ENCODE data around the gene C19orf73.
"Not testable (repeated sequence)": the region's sequence is repeated elsewhere in the genome, so short reads cannot be mapped to it uniquely, and the experiment has no call there.

C19orf73 gene

DNA sequence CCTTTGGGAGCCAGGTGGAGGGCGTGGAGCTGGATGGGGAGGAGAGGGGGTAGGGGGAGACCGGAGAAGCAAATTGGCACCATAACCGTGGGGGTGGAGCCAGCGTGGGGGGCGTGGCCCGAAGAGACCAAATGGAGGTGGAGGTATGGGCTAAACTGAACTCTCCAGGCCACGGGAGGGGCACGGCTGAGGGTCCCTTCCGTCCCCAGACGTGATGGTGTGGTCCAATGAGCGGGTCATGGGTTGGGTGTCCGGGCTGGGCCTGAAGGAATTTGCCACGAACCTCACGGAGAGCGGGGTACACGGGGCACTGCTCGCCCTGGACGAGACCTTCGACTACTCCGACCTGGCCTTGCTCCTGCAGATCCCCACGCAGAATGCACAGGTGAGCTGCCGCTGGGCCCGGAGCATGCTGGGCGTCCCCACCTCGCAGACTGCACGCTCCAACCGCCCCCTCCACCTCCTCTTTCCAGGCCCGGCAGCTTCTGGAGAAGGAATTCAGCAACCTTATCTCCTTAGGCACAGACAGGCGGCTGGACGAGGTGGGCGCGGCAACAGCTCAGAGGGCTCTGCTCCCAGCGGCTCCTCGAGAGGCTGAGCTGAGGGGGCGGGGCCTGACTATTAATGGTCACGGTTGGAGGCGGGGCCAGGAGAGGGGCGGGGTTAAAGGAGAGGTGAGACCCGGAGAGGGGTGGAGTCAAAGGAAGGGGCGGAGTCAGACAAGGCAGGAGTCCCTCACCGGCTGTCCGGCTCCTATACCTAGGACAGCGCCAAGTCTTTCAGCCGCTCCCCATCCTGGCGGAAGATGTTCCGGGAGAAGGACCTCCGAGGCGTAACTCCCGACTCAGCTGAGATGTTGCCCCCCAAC lies 30.1 kb upstream of the C19orf73 start:
- peak; percentile 72 for DNase-seq (ENCODE audit: low read depth)

DNA sequence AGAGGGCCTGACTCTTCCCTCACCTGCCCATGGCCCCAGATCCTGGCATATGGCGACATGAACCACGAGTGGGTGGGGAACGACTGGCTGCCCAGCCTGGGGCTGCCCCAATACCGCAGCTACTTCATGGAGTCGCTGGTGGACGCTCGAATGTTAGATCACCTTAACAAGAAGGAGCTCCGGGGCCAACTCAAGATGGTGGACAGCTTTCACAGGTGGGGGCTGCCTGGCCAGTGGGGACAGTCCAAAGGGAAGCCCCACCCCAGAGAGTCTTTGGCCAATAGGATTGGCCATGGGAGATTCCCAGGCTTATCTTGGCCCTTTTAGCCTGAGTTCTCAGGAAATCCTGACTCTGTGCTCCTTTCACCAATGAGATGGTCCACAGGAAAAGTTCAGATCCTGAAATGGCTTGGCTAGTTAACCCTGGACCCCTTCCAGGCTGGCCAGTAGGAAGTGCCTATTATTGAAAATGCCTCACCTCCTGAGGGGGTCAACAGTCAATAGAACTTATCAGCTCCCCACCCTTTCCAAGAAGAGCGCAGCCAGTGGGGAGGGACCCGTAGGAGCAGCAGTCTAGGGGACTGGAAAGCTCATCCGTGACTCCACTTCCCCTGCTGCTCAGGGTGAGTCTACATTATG lies 29.2 kb upstream of the C19orf73 start:
- DNase-seq (ENCODE audit: low read depth): no peak

DNA sequence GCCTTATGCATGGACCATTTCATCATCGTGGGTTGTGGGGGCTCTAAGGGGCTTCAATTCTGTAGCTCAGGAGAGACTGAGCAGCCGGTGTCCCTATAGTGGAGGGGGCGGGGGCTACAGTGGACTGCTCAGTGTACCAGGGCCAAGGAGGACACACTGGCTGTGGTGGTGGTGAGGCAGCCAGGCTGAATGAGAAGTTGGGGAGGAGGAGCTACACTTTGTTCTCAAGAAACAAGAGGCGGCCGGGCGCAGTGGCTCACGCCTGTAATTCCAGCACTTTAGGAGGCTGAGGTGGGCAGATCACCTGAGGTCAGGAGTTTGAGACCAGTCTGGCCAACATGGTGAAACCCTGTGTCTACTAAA lies 27.4 kb upstream of the C19orf73 start:
- DNase-seq (ENCODE audit: low read depth): not testable (repeated sequence)

DNA sequence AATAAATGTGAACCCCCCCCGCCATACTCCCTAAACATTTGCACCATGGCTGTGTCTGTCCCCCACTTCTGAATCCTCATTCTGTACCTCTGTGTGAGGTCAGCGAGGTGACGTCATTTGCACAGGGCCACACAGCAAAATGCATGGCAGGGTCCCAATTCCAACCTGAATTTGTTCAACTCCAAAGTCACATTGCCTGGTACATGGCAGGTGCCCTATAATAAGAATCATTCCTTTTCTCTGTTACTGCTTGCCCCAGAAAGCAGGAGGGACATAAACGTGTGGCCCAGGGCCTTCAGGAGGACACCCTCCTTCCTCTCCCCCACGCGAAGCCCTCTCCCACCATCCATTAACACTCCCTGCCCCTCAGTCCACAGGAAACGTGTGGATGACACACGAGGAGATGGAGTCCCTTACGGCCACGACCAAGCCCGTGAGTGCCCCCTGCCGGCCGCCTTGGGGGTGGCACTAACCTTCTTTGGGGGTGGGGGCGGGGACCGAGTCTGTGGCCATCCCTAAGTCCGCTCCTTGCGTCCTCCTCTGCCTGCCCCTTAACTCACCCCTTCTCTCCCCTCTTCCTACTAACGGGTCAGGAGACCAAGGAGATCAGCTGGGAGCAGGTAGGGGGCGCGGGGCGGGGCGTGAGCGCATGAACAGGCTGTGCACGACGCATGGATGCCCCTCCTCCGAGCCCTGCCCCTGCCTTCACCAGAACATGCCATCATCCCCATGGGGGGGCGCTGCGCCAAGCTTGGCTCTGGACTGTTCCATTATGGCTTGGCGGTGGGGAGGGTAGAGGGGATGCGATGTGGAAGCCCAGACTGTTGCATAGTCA lies 26.8 kb upstream of the C19orf73 start:
- DNase-seq (ENCODE audit: low read depth): peak; percentile 65

DNA sequence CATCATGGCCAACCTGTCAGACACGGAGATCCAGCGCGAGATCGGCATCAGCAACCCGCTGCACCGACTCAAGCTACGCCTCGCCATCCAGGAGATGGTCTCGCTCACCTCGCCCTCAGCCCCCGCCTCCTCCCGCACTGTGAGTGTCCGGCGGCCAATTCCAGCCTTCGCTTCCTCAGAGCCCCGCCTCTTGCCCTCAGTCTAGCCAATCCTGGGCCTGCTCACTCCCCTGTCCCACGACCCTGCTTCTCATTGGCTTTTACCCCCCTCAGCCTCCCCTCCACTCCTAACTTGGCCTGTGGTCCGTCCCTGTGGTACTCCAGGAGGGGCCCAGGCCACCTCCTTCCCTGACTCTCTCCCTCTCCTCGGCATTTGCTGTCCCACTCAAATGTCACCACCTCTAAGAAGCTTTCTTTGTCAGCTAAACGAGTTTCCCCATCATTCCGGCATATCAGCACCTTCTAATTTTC lies 24.0 kb upstream of the C19orf73 start:
- peak; percentile 58 for DNase-seq (ENCODE audit: low read depth)

DNA sequence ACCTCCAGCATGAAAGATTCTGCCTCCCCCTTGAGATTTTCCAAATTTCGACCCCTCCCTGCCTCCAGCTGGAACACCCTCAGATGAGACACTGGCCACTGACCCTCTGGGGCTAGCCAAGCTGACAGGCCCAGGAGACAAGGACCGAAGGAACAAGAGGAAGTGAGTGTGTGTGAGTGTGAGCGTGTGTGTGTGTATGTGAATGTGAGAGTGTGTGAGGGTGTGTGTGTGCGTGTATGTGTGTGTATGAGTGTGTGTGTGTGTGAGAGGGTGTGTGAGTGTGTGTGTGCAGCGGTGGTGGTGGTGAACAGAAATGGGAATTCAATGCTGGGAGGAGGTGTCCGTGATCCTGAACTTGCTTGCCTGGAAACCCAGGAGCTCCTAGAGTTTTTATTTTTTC lies 22.4 kb upstream of the C19orf73 start:
- no peak for DNase-seq (ENCODE audit: low read depth)

DNA sequence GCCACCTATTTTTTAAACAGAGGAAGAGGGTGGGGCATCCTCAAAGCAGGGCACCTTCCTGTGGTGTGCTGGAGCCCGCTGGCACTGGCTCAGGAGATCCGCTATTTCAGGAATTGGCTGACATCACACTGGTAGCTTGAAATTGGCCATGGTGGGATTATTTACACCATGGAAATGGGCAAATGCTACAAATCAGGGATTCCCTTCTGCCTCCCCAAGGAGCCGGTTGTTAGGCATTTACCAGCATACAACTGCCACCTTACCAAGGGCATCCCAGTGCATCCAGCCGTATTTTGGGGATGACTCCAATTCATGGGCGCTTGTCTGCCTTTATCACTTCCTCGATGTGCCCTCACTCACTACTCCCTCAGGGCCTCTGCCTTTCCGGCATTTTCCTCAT lies 22.0 kb upstream of the C19orf73 start:
- DNase-seq (ENCODE audit: low read depth): no peak

DNA sequence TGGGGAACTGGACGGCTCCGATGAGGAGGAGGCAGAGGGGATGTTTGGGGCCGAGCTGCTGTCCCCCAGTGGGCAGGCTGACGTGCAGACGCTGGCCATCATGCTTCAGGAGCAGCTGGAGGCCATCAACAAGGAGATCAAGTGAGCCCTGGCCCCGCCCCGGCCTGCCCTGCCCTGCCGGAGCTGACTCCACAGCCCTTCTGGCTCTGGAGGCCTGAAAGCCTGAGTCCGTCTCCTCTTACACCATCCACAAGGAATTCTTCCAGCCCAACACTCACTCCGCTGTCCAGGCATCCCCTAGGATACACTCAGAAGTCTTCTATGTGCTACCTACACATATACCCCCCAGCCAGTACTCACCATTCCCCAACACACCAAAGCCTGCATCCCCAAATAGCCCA lies 17.8 kb upstream of the C19orf73 start:
- no peak for DNase-seq (ENCODE audit: low read depth)

DNA sequence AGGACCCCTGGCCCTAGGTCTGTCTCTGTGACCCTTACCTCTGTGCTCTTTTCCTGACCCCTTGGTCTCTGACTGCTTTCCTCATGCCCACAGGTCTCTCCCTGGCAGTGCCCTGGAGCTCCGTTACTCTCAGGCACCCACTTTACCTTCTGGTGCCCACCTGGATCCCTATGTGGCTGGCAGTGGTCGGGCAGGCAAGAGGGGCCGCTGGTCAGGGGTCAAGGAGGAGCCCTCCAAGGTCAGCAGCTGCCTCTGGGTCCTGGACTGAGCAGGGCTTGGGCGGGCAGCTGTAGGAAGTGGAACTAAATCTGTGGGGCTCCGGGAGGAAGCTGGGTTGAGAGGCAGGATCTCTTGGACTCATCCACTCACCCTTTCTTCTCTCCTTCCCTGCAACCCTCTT lies 16.7 kb upstream of the C19orf73 start:
- DNase-seq (ENCODE audit: low read depth): no peak

DNA sequence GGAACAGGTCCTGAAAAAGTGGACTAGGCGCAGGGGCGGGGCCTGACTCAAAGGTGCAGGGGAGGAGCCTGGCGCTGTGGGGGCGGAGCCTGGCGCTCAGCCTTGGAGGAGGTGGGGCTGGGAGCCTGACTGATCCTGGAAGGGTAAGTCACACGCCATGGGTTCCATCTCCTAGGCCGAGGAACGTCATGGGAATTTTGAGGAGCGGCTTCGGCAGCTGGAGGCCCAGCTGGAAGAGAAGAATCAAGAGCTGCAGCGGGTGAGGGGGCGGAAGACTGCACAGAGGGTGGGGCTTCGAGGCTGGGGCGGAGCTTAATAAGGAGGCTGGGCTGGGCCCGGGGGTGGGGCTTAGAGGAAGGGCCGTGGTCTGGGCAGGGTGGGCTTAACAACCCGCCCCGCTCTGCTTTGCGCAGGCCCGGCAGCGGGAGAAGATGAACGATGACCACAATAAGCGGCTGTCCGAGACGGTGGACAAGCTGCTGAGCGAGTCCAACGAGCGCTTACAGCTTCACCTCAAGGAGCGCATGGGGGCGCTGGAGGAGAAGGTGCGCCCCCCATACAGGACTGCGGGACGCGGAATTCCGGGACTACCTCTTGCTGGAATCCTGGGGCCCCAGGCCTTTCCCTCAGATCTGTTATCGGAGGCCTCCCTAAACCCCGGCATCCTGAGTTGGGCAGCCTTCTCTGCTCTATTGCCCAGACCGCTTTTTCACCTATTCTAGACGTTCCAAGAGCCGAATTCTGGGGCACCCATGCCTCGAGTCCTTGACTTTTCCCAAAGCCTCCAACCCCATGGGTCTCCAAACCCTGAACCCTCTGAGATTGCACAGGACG lies 14.9 kb upstream of the C19orf73 start:
- DNase-seq (ENCODE audit: low read depth): no peak

DNA sequence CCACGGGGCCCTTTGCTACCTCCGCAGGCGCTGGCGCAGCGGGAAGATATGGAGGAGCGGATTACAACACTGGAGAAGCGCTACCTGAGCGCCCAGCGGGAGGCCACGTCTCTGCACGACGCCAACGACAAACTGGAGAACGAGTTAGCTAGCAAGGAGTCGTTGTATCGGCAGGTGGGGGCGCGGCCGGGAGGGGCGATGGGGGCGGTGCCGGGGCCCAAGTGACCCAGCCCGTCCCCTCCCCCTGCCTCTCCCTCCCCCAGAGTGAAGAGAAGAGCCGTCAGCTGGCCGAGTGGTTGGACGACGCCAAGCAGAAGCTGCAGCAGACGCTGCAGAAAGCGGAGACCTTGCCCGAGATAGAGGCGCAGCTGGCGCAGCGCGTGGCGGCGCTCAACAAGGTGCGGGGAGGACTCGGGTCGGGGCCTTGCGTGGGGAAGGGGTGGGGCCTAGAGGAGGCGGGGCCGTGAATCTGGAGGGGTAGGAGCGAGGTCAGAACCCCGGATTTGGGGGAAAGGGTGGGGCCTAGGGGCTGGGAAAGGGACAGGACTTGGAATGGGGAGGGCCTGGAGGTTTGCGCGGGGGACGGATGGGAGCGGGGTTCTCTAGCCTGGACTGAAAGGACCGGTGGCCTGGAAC lies 14.1 kb upstream of the C19orf73 start:
- no peak for DNase-seq (ENCODE audit: low read depth)

DNA sequence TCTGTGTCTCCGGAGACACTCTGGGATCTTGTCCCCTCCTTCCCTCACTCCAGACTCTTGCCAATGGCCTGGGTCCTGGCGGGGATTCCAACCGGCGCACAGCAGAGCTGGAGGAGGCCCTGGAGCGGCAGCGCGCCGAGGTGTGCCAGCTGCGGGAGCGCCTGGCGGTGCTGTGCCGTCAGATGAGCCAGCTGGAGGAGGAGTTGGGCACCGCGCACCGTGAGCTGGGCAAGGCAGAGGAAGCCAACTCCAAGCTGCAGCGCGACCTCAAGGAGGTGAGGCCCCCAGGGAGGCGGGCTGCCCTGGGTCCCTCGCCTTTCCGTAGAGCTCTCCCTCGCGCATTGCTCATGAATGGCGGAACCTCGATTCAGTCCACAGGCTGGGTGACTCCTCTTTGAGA lies 11.4 kb upstream of the C19orf73 start:
- no peak for DNase-seq (ENCODE audit: low read depth)

DNA sequence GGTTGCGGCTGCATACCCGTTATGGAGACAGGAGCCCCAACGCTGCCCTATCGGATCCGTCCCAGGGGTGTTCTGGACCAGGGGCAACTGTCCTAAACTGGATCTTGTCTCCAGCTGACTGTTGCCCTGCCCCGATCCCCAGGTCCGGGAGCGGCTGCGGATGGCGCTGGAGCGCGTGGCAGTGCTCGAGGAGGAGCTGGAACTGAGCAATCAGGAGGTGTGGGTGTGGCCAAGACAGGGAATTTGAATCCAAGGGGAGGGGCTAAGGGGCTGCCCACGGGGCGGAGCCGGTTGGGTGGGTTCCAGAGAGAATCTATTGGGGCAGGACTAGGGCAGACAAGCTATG lies 10.3 kb upstream of the C19orf73 start:
- DNase-seq (ENCODE audit: low read depth): no peak

DNA sequence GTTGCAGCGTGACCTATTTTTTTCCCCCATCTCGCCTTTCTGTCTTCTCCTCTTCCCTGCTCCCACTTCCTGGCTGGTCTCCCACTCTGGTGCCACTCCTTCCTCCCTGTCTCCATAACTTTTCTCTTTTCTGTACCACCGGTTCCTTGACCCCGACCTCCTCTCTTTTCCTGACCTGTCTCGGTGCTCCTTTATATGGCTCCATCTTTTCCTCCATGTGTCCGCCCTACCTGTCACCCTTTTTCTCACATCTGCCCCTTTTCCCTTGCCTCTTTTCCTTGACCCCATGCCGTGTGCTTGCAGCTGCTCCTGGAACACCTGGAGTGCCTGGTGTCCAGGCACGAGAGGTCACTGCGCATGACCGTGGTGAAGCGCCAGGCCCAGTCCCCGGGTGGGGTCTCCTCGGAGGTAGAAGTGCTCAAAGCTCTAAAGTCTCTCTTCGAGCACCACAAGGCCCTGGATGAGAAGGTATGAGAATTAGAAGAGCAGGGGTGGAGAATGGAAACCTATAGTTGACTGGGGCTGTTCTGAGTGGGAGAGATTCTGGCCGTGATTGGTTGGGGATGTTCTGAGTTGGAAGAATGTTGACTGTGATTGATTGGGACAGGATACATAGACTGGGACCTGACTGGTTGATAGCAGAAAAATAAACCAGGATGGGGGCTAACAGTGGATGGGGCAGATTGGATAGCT lies 9.7 kb upstream of the C19orf73 start:
- no peak for DNase-seq (ENCODE audit: low read depth)

DNA sequence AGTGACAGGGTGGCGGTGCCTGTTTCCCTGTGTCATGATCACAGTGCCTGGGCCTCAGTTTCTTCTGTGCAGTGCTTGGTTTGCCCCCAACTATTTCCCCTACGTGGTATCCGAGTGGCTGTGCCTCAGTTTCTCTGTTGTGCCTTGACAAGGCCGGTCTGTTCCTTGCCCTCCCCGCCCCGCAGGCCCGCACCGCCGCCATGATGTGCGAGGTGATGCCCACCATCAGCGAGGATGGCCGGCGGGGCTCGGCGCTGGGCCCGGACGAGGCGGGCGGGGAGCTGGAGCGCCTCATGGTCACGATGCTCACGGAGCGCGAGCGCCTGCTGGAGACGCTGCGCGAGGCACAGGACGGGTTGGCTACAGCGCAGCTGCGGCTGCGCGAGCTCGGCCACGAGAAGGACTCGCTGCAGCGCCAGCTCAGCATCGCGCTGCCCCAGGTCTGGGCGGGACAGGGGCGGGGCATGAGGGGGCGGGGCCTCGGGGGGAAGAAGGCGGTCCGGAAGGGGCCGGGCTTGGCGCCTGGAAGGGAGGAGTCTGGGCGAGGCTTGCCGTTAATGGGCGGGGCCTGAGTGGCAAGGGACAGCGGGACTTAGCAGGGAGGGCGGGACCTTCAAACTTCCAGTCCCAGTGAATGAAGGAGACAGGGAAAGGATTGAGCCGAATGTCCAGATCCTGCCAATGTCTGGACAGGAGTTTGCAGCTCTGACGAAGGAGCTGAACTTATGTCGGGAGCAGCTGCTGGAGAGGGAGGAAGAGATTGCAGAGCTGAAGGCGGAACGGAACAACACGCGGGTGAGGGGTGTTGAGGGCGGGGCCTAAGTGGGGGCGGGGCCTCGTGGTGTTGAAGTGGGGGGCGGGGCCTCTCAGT lies 9.0 kb upstream of the C19orf73 start:
- DNase-seq (ENCODE audit: low read depth): peak; percentile 88

DNA sequence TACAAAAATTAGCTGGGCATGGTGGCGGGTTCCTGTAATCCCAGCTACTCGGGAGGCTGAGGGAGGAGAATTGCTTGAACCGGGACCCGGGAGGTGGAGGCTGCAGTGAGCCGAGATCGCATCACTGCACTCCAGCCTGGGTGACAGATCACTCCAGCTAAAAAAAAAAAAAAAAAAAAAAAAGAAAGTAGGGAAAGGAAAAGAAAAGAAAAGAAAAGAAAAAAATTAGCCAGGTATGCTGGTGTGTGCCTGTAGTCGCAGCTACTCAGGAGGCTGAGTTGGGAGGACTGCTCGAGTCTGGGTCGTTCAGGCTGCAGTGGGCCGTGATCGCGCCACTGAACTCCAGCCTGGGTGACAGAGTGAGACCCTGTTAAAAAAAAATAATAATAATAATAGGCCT lies 8.3 kb upstream of the C19orf73 start:
- DNase-seq (ENCODE audit: low read depth): not testable (repeated sequence)

DNA sequence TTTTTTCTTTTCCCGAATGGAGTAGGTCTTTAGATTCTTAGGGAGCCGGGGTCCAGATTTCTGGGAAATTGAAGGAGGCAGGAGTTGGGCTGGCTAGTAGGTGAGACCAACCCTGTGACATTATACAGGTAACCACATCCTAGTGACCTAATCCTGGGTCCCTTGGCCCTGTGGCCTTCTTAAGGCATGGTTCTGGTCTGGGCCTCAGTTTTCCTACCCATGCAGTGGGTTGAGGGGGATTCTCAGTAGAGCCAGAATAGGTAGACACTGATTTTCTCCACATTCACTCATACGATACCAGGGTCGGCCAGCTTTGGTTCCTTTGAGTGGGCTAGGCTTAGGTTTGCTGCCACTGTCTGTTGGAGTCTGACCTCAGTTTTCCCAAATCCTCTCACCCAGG lies 7.6 kb upstream of the C19orf73 start:
- no peak for DNase-seq (ENCODE audit: low read depth)

DNA sequence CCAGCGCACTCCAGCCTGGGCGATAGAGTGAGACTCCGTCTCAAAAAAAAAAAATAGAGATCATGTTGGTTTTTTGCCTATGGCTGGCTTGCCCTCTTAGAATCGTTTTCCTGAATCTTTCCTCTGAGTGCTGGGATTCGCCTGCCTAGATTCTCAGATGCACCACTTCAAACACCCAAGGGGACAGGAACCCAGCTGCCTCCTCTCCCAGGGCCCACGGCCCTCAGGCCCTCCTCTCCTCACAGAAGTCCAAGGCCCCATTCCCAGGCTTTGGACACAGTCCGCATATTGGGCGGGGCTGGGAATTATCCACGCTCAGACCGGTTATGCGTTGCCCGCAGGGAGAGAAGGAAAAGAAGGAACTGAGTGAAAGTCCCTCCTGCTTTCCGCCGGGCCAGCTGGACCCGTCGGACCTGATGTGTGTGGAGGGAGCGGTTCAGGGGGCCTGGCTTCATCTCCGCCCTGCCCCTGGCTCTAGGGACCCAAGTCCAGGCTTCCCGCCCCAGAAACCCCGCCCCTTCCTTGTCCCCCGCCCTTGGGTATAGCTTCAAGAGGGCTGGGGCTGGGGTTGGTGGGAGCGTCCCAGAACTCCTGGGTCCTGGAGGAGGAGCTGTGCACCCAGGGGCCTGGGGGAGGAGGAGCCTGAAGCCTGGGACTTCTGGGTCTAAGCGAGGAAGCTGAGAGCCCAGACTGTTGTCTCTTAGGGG lies 6.2 kb upstream of the C19orf73 start:
- no peak for DNase-seq (ENCODE audit: low read depth)

DNA sequence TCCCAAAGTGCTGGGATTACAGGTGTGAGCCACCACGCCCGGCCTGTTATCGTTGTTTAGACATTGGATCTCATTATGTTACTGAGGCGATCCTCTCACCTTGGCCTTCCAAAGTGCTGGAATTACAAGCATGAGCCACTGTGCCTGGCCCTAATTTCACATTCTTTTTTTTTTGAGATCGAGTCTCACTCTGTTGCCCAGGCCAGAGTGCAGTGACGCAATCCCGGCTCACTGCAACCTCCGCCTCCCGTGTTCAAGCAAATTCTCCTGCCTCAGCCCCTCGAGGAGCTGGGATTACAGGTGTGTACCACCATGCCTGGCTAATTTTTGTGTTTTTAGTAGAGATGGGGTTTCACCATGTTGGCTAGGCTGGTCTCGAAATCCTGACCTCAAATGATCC lies 4.3 kb upstream of the C19orf73 start:
- not testable (repeated sequence) for DNase-seq (ENCODE audit: low read depth)
